Stimulated activated CD8-positive, alpha-beta memory T cell treated with anti-CD3 and anti-CD28 coated beads, Interleukin-12 subunit alpha, Interleukin-12 subunit beta, amount 100 ng/mL, for 24 hours (primary cell): Measurements from ENCODE around the gene ANO4.

ENCODE experiments used
- DNase-seq: peaks from one replicate; pipeline ENCODE4 v3.0.0-alpha.2; 2020; ENCODE audit errors: extremely low read depth

Gene ANO4

DNA sequence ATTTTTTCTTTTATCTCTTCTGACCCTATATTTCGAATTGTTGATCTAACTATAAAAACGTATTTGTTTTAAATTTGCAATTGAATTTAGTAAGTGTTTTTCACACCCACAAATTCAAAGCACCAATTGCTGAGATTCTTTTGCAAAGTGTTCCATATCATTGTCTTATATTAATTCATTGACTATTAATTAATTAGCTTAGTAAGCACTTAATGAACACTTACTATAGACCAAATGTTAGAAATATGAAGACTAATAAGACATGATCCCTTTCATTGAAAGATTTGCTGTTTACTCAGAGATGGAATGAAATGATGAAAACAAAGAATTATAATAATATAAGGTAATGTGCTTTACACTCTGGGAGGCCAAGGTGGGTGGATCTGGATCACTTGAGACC, 14.2 kb downstream of the ANO4 start:
- DNase-seq = no peak

DNA sequence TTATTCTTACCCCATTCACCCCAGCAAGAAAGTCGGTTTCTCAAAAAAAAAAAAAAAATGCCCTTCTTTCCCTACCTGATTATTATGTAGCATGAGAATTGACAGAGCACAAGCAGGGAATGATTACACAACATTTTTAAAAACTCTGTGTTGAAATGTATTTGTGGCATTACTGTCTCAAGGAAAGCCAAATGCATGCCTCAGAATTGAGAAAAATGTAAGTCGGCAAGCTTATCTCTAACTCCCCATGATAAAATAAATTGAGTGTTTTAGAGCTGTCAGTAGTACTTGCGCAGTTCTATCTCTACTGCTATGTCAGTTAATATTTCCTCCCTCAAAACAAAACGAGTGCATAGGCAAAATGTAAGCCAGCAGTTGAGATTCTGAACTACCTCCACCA, 25.7 kb downstream of the ANO4 start:
- DNase-seq = no peak

DNA sequence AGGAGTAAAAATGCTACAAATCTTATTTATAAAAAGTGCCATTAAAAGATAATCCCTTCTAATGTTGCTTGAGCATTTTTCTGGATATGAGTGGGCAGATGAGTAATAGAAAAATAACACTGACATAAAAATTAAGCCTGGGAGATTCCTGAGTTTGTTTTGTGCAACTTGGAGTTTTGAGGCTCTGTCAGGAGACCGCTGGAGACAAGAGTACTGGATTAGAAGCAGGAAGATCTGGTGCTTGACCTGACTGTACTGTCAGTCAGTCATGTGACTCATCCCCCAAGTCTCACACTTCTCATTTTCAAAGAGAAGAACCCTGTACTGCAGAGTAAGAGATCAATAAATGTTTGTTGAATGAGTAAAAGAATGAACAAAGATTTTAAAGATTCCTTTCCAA, 29.4 kb downstream of the ANO4 start:
- no peak for DNase-seq

GRCh38 chr12:100824476-100824875, 29.9 kb downstream of the ANO4 start:
- DNase-seq = no peak

DNA sequence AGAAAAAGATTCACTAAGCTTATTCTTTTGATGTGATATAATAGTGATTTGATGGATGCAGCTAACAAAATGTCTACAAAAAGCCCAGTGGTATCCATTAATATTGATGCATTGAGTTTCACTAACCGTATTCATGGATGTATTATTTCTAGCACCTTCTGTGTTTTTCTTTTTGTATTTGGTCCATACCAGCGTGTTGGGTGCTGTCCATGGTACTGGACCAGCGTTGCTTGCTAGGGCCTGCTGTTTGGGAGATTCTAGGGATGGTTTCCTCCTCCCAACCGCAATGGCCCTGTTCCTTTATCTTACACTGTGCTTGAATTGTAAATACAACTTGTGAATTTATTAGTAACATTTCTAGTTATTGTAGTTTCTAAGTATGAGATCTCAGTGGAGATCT, 31.7 kb downstream of the ANO4 start:
- no peak for DNase-seq

GRCh38 chr12:100827901-100828520, 33.4 kb downstream of the ANO4 start:
- no peak for DNase-seq

- no peak for DNase-seq
These were observed 35.6 kb downstream of the ANO4 start for GRCh38 chr12:100830003-100830795.

DNA sequence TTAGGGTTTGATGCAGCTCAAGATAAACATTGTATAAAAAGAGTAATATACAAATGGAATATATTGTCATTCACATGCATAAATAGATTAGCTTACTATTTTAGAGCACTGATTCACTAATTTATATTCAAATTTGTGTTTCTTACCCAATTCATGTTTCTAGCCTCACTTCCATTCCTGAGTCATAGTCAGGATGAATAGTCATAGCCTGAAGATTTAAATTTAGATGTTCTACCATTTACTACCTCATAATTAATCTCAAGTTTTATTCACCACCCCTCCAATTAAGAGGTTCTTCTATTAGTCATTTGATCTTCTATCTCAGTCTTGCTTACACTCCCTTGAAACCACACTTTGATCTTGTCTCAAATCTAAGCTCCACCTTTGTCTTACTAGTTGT, 38.7 kb downstream of the ANO4 start:
- no peak for DNase-seq

GRCh38 chr12:100840748-100841147, 46.2 kb downstream of the ANO4 start:
- no peak for DNase-seq

- DNase-seq = no peak
These were observed 47.6 kb downstream of the ANO4 start for GRCh38 chr12:100842156-100842555.

DNA sequence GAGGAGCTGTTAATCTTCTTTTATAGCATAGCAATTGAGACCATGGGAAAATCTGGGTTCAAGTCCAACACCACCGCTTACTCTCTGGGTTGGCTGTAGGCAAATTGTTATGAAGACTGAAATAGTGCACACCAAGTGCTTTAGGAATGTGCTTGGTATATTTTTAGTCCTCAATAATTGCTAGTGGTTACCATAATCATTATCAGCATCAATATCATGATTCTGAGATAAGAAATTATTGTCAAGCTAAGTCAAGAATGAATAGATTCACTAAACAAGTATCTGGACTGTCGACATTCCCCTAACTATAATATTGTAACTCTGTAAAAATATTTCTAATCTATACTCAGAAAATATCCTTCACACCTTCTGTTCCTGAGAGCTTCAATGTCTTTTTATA, 48.5 kb downstream of the ANO4 start:
- no peak for DNase-seq

GRCh38 chr12:100845095-100845494, 50.5 kb downstream of the ANO4 start:
- no peak for DNase-seq

GRCh38 chr12:100851637-100852036, 57.1 kb downstream of the ANO4 start:
- no peak for DNase-seq

GRCh38 chr12:100857418-100857817, 62.8 kb downstream of the ANO4 start:
- DNase-seq = no peak

DNA sequence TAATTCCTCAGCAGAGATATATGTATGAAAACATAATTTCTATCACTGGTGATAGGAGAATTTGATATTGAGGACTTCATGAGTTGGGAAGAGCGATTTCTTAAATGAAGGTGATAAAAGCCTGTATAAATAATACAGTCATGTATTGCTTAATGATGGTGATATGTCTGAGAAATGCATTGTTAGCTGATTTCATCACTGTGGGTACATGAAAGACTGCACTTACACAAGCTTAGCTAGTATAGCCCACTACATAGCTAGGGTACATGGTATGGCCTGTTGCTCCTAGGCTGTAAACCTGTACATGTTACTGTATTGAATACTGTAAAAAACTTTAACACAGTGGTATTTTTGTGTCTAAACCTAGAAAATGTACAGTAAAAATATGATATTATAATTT, 63.4 kb downstream of the ANO4 start:
- no peak for DNase-seq

DNA sequence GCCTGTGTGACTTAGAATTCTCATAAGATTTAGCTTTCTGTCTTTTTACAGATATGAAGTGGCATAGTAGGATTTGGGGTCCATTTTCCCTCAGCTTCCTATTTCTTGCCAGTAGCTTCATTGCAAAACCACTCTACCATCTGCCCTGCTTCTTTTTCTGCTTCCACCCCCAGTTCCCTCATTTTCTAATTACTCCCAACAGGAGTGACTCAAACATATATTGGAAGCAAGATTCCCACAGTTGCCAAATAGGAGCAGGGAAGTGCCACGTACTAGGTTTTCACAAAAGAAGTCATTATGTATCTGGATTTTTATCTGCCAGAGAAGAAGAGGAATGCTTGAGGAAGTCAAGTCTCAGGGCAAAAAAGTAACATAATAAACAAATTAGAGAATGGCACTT, 64.1 kb downstream of the ANO4 start:
- DNase-seq = no peak

- no peak for DNase-seq
These were observed 64.6 kb downstream of the ANO4 start for GRCh38 chr12:100859063-100859627.

DNA sequence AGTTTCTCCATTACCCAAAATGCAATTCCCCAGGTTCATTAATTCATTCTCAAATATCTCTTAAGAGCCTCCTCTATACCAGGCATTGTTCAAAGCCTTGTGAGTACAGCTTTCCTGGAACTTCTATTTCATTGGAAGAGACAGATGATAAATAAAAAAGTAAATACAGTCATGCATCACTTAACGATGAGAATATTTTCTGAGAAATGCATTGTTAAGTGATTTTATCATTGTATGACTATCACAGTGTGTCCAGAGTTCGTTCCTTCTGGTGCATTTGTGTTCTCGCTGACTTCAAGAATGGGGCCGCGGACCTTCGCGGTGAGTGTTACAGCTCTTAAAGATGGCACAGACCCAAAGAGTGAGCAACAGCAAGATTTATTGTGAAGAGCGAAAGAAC, 66.0 kb downstream of the ANO4 start:
- no peak for DNase-seq

- DNase-seq = no peak
These were observed 68.1 kb downstream of the ANO4 start for GRCh38 chr12:100862676-100863075.

GRCh38 chr12:100864366-100864765, 69.8 kb downstream of the ANO4 start:
- DNase-seq = no peak

- no peak for DNase-seq
These were observed 73.2 kb downstream of the ANO4 start for GRCh38 chr12:100867639-100868393.

DNA sequence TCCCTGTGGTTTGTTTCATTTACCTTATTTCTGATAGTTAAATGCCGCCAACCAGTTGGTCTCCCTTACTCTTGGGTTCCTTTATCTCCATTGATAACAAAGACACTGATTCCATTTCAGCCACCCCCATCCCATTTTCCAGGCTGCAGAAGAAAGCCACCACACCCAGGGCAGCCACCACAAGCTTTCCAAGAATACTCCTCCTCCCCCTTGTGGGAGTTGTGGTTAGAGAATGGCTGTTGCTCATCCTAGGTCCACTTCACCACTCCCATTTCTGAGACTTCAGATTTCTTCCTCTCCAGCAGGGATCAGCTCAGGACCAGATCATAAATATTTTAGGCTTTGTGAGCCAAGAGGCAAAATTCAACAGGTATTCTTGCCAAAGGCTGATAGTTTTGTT, 73.9 kb downstream of the ANO4 start:
- DNase-seq = no peak
